Endothelial cell of umbilical vein (primary cell): ENCODE data around the gene CYP1A1.

Experiments used
- EZH2 ChIP-seq: IDR thresholded peaks from 2 replicates; pipeline ENCODE4 v1.6.1; 2012; ENCODE audit warnings: borderline replicate concordance, low read depth, mild to moderate bottlenecking, moderate library complexity, low read length, inconsistent platforms; ENCODE audit not compliant: severe bottlenecking
- FOS ChIP-seq: IDR thresholded peaks from 2 replicates; pipeline ENCODE4 v1.6.1; 2011; ENCODE audit warnings: mild to moderate bottlenecking, low read length, moderate library complexity, borderline replicate concordance; ENCODE audit not compliant: insufficient read depth
- JUN ChIP-seq: IDR thresholded peaks from 2 replicates; pipeline ENCODE4 v1.6.1; 2011; ENCODE audit warnings: borderline replicate concordance, low read depth; ENCODE audit not compliant: insufficient read length, insufficient read depth
- TF ChIP-seq, protein P1 (sequence below), 2 donors: IDR thresholded peaks; 1 replicate in 1 of 2; 2 replicates in 1 of 2; pipeline ENCODE4 v1.5.1; 2011; ENCODE audit warnings: low read length in 2 of 2, mild to moderate bottlenecking in 2 of 2, moderate library complexity in 2 of 2, control low read depth in 1 of 2, inconsistent platforms in 1 of 2, low read depth in 1 of 2; ENCODE audit not compliant: insufficient read depth in 1 of 2; ENCODE audit errors: extremely low read depth in 1 of 2

- TF ChIP-seq, protein P1, sequence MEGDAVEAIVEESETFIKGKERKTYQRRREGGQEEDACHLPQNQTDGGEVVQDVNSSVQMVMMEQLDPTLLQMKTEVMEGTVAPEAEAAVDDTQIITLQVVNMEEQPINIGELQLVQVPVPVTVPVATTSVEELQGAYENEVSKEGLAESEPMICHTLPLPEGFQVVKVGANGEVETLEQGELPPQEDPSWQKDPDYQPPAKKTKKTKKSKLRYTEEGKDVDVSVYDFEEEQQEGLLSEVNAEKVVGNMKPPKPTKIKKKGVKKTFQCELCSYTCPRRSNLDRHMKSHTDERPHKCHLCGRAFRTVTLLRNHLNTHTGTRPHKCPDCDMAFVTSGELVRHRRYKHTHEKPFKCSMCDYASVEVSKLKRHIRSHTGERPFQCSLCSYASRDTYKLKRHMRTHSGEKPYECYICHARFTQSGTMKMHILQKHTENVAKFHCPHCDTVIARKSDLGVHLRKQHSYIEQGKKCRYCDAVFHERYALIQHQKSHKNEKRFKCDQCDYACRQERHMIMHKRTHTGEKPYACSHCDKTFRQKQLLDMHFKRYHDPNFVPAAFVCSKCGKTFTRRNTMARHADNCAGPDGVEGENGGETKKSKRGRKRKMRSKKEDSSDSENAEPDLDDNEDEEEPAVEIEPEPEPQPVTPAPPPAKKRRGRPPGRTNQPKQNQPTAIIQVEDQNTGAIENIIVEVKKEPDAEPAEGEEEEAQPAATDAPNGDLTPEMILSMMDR (IDR thresholded peaks at IDR 0.05; ENCODE audit: extremely low read depth in 1 of 2, insufficient read depth in 1 of 2, low read depth in 1 of 2, low read length in 2 of 2): no peak
- no peak for TF ChIP-seq EZH2
- TF ChIP-seq JUN: no peak
- no peak for TF ChIP-seq FOS
Observed at GRCh38 chr15:74709011-74709410, 16.3 kb downstream of the CYP1A1 start.
